Psoas muscle (tissue), 8 donors: ENCODE data around the gene CLK2. TPM values are rescaled to one million over a fixed set of nuclear protein-coding genes. Genes with fewer than 3 reads are reported as not detected.
A peak's percentile ranks its signal among the peaks of the same experiment; 100 is the strongest.

Experiments used
- ATAC-seq, 4 donors: fragments of 200-7000 bp; cut with Tn5 transposase; one replicate each; pipeline ENCODE4 v1.9.1; 2020; ENCODE audit warnings: moderate library complexity in 3 of 4, mild to moderate bottlenecking in 2 of 4
- DNase-seq, 2 donors: peaks; one replicate each; pipeline ENCODE4 v3.0.0-alpha.2; 2020
- H3K27ac ChIP-seq: fragments of 200-600 bp; one replicate; pipeline ENCODE4 v1.8.0; 2022
- H3K27me3 ChIP-seq, 3 donors: fragments of 200-600 bp in 1 of 3; one replicate each; pipeline versions ENCODE4 v1.6.1 to v1.8.0; 2013 to 2022; ENCODE audit warnings: low read length in 2 of 3, mild to moderate bottlenecking in 2 of 3, moderate library complexity in 1 of 3; ENCODE audit not compliant: insufficient read depth in 3 of 3
- H3K36me3 ChIP-seq, 2 donors: fragments of 200-600 bp in 1 of 2; one replicate each; pipeline versions ENCODE4 v1.6.1 to v1.8.0; 2013 to 2022; ENCODE audit warnings: low read depth in 1 of 2, mild to moderate bottlenecking in 1 of 2, moderate library complexity in 1 of 2; ENCODE audit not compliant: insufficient read depth in 1 of 2
- H3K4me1 ChIP-seq: fragments of 200-600 bp; one replicate; pipeline ENCODE4 v1.8.0; 2022
- H3K4me3 ChIP-seq: fragments of 200-600 bp; one replicate; pipeline ENCODE4 v1.8.0; 2022; ENCODE audit warnings: mild to moderate bottlenecking
- H3K9me3 ChIP-seq: fragments of 200-600 bp; one replicate; pipeline ENCODE4 v1.8.0; 2022
- WGBS, 3 donors: extraction: QIAGEN DNeasy Blood & Tissue Kit; methylation state at CpG; one replicate each; pipeline versions ENCODE4 v1.1.6 to v1.1.7; 2013; 5-methylcytosine and 5-hydroxymethylcytosine counted together
- intact Hi-C, 2 donors: fragments of 100-400 bp; cut with DNase I; formaldehyde crosslinking; loops; one replicate each; pipeline versions ENCODE4 v1.11.0 to v1.14.2; 2022
- polyA plus RNA-seq, 3 donors: library from polyadenylated mRNA; stranded (reverse); fragments of 200-250 nt; gene quantifications; one replicate each; pipeline ENCODE4 v1.2.3, GENCODE V29; 2013
- total RNA-seq, 4 donors: library from RNA; stranded (reverse); fragmentation: NEBNext Ultra II Directional in 2 of 4; extraction: Animal tissue kit (Norgen Biotek cat#: 25700) in 2 of 4; gene quantifications; one replicate each; pipeline versions ENCODE4 v1.2.1 to v1.2.4, GENCODE V29; 2021 to 2023
- TF ChIP-seq, protein P1 (sequence below): fragments of 200-600 bp; IDR thresholded peaks from one replicate; pipeline ENCODE4 v1.8.0; 2022; ENCODE audit warnings: antibody characterized with exemption
- donor health status: healthy with polysubstance abuse.
- donor health status: DM: no; HTN: no; CAD: no; lungs with moderate emphysema.
- donor health status: Bipolar disorder and iron deficiency.
- donor health status: healthy.
- donor health status: DM: yes; HTN: yes; CAD: no.
- donor health status: DM: no; HTN: no; CAD: no.
- donor health status: DM: no; HTN: no; CAD: no.
- donor health status: DM: yes; HTN: yes; CAD: no.

CLK2 gene
- total and polyA plus RNA-seq, 7 donors: 11.7 to 28.5 (median 20.9) TPM

DNA sequence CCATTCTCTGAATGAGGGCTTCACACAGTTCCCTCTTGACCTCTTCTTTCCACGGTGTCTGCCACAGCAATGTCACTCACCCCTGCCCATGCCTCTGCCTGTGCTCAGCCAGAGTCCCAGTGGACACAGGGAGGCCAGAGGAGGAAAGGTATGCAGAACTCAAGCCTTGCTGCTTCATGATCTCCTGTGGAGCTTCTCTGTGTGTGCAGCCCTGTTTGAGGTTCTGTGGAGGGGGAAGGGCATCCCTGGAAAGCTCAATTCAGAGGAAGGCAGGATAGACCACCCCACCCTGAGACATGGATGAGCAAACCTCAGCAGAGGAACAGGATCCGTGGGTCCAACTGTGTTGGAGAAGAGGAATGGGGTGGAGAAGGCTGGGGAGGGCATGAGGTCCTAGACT is 6.0 kb upstream of the CLK2 start:
- peaks cover 16% of the 10 kb centered on the region for H3K4me1 ChIP-seq
- intact Hi-C loops: loop anchor here in 1 of 2 donors (5.0 kb wide), 1 partner anchor 43 kb away; the partner anchor contains the start of gene RUSC1
- no peak overlapping the region for H3K27ac ChIP-seq
- TF ChIP-seq, protein P1, sequence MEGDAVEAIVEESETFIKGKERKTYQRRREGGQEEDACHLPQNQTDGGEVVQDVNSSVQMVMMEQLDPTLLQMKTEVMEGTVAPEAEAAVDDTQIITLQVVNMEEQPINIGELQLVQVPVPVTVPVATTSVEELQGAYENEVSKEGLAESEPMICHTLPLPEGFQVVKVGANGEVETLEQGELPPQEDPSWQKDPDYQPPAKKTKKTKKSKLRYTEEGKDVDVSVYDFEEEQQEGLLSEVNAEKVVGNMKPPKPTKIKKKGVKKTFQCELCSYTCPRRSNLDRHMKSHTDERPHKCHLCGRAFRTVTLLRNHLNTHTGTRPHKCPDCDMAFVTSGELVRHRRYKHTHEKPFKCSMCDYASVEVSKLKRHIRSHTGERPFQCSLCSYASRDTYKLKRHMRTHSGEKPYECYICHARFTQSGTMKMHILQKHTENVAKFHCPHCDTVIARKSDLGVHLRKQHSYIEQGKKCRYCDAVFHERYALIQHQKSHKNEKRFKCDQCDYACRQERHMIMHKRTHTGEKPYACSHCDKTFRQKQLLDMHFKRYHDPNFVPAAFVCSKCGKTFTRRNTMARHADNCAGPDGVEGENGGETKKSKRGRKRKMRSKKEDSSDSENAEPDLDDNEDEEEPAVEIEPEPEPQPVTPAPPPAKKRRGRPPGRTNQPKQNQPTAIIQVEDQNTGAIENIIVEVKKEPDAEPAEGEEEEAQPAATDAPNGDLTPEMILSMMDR: no peak
- H3K4me3 ChIP-seq: no peak overlapping the region
- DNase-seq (no peak), ATAC-seq (no peak)
- no peaks in the 10 kb centered on the region for H3K36me3 ChIP-seq
- H3K9me3 ChIP-seq: no peaks in the 10 kb centered on the region
- H3K27me3 ChIP-seq: no peaks in the 10 kb centered on the region
- WGBS, 3 donors: 72 to 77% (median 72%) methylated on average over 2 of the region's 2 CpGs

DNA sequence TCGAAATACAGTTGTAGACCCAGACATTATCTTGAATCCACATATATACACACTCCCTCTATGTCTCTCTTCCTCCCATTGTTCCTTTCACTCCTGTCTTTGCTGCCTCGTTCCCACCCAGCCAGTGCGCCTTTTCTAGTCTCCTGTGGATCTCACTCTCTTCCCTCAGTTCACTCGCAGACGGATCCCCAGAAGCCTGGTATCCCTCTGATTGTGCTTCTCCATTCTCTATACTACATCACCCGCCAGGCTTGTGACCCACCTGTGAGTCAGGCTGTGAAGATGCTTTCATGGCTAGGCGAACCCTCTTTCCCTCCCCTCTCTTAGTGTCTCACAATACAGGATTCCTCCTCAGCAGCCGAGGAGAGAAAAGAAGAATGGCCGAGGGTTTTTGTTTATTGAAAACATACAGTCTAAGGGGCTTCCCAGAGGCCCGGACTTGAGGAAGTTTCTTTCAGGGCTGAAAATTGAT is 5.4 kb upstream of the CLK2 start:
- H3K9me3 ChIP-seq: no peaks in the 10 kb centered on the region
- TF ChIP-seq, protein P1: no peak
- intact Hi-C loops: loop anchor here in 1 of 2 donors (5.0 kb wide), 1 partner anchor 44 kb away; the partner anchor contains the start of gene RUSC1
- DNase-seq (no peak), ATAC-seq (no peak)
- WGBS, 3 donors: 48 to 56% (median 54%) methylated on average over 10 of the region's 10 CpGs
- no peaks in the 10 kb centered on the region for H3K27me3 ChIP-seq
- H3K27ac ChIP-seq: no peak overlapping the region
- no peaks in the 10 kb centered on the region for H3K36me3 ChIP-seq
- no peak overlapping the region for H3K4me3 ChIP-seq
- peaks cover 16% of the 10 kb centered on the region for H3K4me1 ChIP-seq

DNA sequence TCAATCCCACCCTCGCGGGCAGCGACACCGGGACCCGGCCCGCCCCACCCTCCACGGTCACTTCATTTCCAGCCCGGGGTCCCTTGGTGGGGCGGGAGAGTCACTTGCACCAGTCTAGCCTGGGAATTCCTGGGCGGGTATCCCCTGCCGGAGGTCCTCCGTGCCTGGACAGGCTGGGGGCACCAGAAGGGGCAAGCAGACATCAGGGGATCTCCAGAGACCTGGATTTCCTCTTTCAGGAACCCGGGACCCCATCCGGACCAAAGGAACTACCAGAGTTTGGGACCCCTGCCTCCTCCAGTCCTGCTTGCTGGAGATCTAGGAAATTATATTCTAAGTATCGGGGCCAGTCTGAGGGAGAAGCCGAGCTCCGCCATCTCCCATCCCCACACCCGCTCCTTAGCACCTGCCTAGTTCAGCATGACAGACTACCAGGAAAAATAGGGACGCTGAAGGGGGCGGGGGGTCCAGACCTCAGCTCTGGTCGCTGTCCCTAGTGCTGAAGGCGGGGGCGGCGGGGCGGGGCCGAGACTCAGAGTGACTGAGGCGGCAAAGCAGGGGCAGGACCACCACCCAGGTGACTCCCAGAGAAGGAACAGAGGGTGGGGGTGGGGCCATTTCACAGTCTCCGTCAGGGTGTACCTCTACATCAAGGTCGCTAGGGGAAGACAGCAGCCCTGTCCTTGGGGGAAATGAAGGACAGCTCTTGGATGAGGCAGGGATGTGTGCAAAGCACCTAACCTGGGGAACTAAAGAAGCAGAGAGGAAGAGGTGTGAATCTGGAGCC is 4.8 kb upstream of the CLK2 start:
- 2 to 3% (median 3%) methylated on average over 25 to 29 of the region's 29 CpGs for WGBS, 3 donors
- intact Hi-C loops: loop anchor here (2.0 to 5.0 kb wide), 2 partner anchors 44 to 45 kb away; partner anchors contain the start of gene RUSC1 (in 1 of the 2)
- peak; percentile 64 to 69 for DNase-seq

DNA sequence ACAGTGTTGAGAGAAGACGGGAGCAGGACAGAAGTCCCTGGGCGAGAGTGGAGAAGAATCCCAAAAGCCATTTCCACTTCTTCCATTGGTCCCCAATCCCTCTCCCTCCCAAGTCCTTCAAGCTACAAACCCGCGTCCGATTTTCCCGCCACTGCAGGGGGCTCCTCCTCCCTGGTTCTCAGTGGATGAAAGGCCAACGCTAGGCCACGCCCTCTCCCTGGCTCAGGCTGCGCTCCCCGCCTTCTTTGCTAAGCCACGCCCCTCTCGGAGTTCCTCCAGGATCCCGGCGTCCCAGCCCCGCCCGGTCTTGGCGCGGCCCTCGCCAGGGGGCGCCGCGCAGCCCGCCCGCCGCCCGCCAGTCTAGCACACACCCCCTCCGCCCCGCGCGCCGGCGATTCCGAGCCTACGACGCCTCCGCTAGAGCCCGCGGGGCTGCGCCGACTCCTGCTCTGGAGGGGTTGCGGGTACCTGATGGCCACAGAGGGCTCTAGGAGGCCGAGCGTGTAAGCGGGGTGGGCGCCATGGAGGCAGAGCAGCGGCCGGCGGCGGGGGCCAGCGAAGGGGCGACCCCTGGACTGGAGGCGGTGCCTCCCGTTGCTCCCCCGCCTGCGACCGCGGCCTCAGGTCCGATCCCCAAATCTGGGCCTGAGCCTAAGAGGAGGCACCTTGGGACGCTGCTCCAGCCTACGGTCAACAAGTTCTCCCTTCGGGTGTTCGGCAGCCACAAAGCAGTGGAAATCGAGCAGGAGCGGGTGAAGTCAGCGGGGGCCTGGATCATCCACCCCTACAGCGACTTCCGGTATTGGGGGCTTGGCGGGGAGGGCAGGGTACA is 4.0 kb upstream of the CLK2 start, which contains the start of gene HCN3:
Gene HCN3, plus strand, starts transcription at position 394 of the 832 bp plus-strand sequence. Its CDS starts 128 bp downstream, at position 522.
- Histone ChIP-seq H3K36me3 (no peaks in the 10 kb centered on the region), H3K4me1 (peaks cover 19% of the 10 kb centered on the region), H3K27ac (peak within 1 kb of the TSS; percentile 39), H3K4me3 (peak within 1 kb of the TSS; percentile 86), H3K9me3 (no peaks in the 10 kb centered on the region), H3K27me3 (no peaks in the 10 kb centered on the region)
- intact Hi-C loops: loop anchor here (2.0 to 5.0 kb wide), 2 partner anchors 45 to 46 kb away; partner anchors contain the start of gene RUSC1 (in 1 of the 2)
- 1% methylated on average over 61 to 68 of the region's 68 CpGs for WGBS, 3 donors
- TF ChIP-seq, protein P1: peak; percentile 64
- ATAC-seq (peak; percentile 85 to 91 (median 90)), DNase-seq (peak; percentile 97 to 99)

More for the DNA sequence above, 4.8 kb upstream of the CLK2 start:
- TF ChIP-seq, protein P1: no peak
- Histone ChIP-seq H3K9me3 (no peaks in the 10 kb centered on the region), H3K36me3 (no peaks in the 10 kb centered on the region), H3K4me3 (peak overlapping the region; percentile 86), H3K27ac (peak overlapping the region; percentile 39), H3K27me3 (no peaks in the 10 kb centered on the region), H3K4me1 (peaks cover 16% of the 10 kb centered on the region)
- ATAC-seq: peak in 1 of 4 donors; percentile 12
